SW480 (cell line): ENCODE measurements around the gene ARRB1.

Experiments
- DNase-seq: peaks from one replicate; pipeline ENCODE4 v3.0.0-alpha.2; 2016; ENCODE audit warnings: low spot score

Gene ARRB1

DNA sequence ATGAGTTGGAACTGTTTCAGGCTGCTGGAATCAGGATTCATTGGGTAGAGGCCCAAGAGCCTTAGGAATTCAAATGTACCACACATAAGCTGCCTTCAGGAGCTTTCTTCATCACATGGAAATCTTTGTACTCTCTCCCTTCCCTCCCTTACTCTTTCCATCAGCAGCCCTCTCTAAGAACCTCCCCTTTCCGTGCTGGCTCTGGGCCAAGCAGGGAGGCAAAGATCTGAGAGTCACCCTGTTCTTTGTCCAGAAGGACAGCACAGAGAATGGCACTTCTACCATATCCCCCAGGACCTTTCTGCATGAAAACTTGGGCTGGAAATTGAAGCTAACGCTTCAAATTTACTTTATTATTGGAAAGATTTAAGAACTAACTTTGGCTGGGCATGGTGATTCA is 131.6 kb downstream of the ARRB1 start:
- no peak for DNase-seq

DNA sequence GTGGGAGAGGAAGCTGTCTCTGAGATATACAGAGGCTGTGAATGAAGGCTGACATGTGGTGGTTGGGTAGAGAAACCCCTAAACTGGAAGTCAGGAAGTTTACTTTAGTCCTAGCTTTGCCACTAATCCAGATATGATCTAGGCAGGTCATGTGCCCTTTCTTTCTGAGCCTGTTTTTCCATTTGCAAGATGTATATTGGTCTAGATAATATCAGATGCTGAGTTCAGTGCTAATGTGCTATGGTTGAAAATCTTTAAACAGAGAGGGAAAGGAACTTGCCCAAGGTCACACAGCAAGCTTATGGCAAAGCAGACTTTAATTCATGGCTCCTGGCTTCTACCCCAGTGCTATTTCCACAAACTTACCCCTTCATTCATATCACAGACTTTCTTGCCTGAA is 136.6 kb downstream of the ARRB1 start:
- no peak for DNase-seq

DNA sequence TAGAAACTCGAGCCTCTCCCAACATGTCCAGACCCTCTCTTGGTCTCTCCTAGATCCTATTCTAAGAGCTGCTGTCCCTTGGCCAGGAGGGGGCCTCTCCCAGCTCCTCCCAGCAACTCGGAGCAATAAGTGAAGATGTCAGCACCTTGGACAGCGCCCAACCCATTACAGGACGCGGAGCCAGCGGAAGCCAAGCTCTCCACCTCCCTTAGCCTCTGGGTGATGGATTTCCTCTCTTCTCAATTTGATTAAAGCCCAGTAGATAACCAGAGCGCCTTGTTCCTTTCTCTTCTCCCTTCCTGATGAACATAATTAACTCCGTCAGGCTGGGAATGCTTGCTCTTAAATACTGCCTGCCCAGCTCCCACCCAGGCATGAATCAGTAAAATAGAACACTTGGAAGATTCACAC is 137.0 kb downstream of the ARRB1 start:
- peak; percentile 69 for DNase-seq
